GM19438 (cell line): ENCODE results near the gene KNL1.

Experiments
- ATAC-seq: cut with Tn5 transposase; IDR thresholded peaks from one replicate; pipeline ENCODE4 v1.9.1; 2021; ENCODE audit warnings: low read depth; ENCODE audit not compliant: unreplicated experiment

KNL1 gene

DNA sequence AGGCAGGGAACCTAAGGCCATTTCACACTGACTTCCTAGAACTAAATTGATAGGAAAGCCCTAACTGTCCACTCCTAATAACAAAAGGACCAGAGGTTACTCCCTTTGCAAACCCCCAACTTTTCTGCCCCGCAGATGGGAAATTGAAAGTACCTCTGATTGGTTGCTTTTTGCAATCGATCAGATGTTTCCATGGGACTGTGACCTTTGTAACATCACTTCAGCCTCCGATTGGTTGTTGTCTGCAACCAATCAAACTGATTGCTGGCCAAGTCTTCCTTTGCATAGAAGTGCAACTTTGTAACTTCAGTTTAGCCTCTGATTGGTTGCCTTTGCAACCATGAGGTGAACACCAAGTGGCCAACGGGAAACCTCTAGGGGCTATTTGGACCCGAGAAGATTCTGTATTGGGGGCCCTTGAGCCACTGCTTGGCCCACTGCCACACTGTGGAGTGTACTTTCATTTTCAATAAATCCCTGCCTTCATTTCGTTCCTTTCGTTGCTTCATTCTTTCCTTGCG lies 11.3 kb upstream of the KNL1 start:
- ATAC-seq: no peak

DNA sequence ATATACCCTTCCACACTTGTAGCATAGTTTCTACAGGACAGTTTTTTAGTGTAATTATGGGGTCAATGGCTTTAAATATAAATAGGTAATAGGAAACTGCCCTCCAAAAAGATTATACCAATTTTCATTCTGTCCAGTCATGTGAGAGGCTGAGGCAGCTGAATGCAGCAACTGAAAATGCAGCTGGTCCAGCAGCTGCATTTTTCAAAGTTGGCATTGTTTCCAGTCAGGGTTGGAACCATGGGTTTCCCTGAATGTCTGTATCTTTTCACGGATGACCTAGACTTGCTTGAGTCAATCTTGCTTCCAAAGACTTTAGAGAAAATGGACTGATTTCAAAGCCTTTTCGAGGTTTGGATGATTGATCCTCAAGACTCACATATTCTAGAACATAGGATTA lies 9.9 kb upstream of the KNL1 start:
- no peak for ATAC-seq

GRCh38 chr15:40590667-40591050 lies 3.4 kb upstream of the KNL1 start:
- ATAC-seq: no peak

DNA sequence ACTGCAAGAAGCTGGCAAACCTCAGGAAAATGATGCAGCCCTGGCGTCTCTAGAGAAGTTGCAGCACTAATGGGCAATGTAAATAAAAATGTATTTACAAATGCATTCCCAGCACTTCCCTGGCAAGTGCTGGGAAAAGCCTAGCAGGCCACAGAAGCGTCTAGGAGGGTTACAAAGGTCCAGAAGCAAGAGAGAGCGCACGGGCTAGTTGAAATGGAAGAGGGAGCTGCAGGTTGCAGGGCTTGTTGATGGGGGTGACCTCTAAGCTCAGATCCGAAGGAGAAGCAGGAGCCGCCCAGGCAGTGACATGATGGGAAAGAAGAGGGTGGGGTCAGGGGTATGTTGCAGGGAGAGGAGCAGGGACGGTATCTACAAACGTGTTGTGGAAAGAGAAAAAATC lies 2.7 kb upstream of the KNL1 start:
- ATAC-seq: no peak

- no peak for ATAC-seq
Measured at GRCh38 chr15:40593165-40593564, 884 bp upstream of the KNL1 start.

DNA sequence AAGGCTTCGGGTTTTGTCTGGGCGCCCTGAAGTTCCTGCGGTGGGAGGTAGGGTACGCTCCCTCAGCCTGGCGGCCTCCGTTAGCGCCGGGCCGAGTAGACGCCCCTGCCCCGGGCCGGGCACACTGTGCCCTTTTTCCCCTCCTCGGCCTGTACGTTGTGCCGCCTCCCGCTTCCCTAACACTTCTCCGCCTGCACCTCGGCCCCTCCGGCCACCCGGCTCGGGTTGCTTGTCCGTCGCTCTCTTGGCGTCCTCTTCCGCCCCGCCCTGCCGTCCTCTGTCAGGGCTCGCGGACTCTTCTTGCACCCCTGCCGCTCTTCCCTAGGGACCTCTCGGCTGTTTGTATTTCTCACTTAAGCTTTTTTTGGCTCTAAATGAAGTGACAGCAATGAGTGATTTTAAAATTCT lies 384 bp downstream of the KNL1 start:
- peak; percentile 35 for ATAC-seq

- ATAC-seq: no peak
Measured at GRCh38 chr15:40595219-40595618, 1.2 kb downstream of the KNL1 start.

- ATAC-seq: no peak
Measured at GRCh38 chr15:40595773-40596172, 1.7 kb downstream of the KNL1 start.

- no peak for ATAC-seq
Measured at GRCh38 chr15:40597024-40597423, 3.0 kb downstream of the KNL1 start.

- no peak for ATAC-seq
Measured at GRCh38 chr15:40598126-40598525, 4.1 kb downstream of the KNL1 start.

DNA sequence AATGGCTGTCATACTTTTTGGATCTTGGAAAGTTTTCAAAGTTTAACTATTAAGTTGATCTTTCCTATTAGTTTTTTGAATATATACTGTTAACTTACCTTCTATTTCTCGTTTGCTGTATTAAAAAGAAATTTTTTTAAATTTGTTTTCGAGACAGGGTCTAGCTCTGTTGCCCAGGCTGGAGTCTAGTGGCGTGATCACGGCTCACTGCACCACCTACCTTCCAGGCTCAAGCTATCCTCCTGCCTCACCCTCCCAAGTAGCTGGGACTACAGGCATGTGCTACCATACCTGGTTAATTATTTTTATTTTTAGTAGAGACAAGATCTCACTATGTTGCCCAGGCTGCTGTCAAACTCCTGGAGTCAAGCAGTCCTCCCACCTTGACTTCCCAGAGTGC lies 4.6 kb downstream of the KNL1 start:
- no peak for ATAC-seq

DNA sequence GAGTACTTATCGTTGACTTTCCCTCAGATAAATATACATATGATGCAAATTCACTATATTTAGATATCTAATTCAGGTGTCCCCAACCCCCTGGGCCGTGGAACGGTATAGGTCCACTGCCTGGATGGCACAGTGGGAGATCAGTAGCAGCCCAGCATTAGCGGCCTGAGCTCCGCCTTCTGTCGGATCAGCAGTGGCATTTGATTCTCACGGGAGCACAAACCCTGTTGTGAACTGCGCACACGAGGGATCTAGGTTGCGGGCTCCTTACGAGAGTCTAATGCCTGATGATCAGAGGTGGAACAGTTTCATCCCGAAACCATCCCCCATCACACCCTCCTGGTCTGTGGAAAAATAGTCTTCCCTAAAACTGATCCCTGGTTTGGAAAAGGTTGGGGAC lies 6.9 kb downstream of the KNL1 start:
- no peak for ATAC-seq

GRCh38 chr15:40603935-40604334 lies 9.9 kb downstream of the KNL1 start:
- no peak for ATAC-seq

DNA sequence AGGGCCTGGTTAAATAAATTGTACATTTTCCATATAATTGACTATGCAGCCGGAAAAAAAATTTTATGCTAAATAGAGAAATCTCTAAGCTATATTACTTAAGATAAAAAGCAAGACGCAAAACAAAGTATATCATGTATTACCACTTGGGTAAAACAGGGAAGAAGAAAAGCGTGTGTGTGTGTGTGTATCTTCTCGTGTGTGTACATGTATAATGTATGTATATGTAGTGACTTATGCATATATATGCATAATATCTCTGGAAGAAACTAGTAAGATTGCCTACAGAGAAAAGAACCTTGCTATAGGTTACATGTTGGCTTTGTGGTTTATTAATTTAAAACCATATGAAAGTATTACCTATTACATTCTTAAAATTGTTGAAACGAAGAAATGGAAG lies 19.0 kb downstream of the KNL1 start:
- ATAC-seq: no peak

GRCh38 chr15:40618023-40618422 lies 24.0 kb downstream of the KNL1 start:
- ATAC-seq: no peak

GRCh38 chr15:40618906-40619305 lies 24.9 kb downstream of the KNL1 start:
- ATAC-seq: no peak

- ATAC-seq: no peak
Measured at GRCh38 chr15:40623361-40623760, 29.3 kb downstream of the KNL1 start.

DNA sequence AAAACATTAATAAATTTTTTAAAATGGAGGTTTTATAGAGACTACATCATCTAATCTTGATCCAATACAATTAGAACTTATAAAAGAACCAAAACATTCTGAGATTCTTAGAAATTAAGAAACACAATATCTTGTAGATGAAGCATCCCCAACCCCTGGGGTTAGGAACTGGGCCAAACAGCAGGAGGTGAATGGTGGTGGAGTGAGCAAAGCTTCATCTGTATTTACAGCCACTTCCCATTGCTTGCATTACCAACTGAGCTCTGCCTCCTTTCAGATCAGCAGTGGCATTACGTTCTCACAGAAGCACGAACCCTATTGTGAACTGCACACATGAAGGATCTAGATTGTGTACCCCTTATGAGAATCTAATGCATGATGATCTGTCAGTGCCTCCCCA lies 36.3 kb downstream of the KNL1 start:
- ATAC-seq: no peak

DNA sequence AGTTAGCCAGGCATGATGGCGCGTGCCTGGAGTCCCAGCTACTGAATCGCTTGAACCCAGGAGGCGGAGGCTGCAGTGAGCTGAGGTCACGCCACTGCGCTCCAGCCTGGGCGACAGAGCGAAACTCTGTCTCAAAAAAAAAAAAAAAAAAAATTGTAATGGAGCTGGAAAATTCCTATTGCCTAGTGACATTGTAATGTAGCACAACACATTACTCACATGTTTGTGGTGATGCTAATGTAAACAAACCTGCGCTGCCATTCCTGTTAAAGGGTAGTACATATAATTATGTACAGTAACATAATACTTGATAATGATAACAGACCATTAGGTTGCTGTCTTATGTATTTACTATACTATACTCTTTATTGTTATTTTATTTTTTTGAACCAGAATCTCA lies 39.1 kb downstream of the KNL1 start:
- ATAC-seq: no peak

- ATAC-seq: no peak
Measured at GRCh38 chr15:40637221-40637745, 43.2 kb downstream of the KNL1 start.

- ATAC-seq: no peak
Measured at GRCh38 chr15:40639677-40640076, 45.6 kb downstream of the KNL1 start.

DNA sequence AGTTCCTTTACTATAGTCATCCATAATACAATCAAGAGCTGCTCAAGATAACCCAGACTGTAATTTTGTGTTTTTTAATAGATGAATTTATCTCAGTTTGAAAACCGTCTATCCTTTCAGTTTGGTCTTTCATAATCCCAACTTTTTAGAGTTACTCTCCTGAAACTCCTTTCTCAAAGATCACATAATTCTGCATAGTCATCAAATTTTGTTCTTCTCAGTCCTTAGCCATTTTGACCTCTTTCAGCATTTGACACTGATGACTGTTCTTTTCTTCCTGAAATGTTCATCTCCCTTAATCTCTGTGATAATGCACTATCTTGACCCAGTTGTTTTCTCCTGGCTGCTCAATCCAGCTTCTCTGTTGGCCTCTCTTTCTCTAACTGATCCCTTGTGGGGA lies 53.5 kb downstream of the KNL1 start:
- no peak for ATAC-seq

DNA sequence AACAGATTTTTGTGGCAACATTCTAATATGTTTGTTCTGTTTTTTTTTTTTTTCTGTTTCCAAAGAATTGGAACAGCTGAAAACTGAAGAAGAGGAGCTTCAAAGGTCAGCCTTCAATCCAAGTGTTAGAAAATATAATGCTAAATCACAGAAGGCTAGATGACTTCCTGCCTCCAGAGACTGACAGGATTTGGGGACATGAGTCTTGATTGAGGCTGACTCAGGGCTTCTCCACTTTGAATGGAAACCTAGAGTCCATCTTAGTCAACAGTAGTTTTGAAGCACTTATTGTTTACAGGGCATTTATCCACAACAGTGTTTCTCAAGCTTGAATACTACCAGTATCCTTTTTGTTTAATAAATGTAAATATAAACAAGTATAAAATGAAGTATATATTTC lies 56.4 kb downstream of the KNL1 start:
- ATAC-seq: no peak
